NK-92 (cell line): ENCODE results near the gene COX6A1.
"Not testable (repeated sequence)": the region's sequence is repeated elsewhere in the genome, so short reads cannot be mapped to it uniquely, and the experiment has no call there.

Experiments used
- DNase-seq: peaks from one replicate; lab custom pipeline; 2025; ENCODE audit not compliant: unreplicated experiment; lab: John Stamatoyannopoulos, UW

COX6A1 gene

GRCh38 chr12:120466560-120467315 is 28.8 kb downstream of the COX6A1 start:
- DNase-seq = no peak

- no peak for DNase-seq
Measured at GRCh38 chr12:120467439-120467838, 29.5 kb downstream of the COX6A1 start.

GRCh38 chr12:120468325-120468820 is 30.5 kb downstream of the COX6A1 start:
- DNase-seq = no peak

GRCh38 chr12:120468821-120469449 is 31.0 kb downstream of the COX6A1 start:
- no peak for DNase-seq

GRCh38 chr12:120469450-120470149 is 31.7 kb downstream of the COX6A1 start, which contains the start of gene SRSF9:
SRSF9 (minus strand) TSS chr12:120469748; CDS start chr12:120469609, 139 bp downstream.
- DNase-seq = peak; percentile 53

GRCh38 chr12:120470150-120470784 is 32.4 kb downstream of the COX6A1 start:
- no peak for DNase-seq

GRCh38 chr12:120472521-120472920 is 34.6 kb downstream of the COX6A1 start:
- DNase-seq = no peak

- no peak for DNase-seq
Measured at GRCh38 chr12:120473807-120474615, 36.1 kb downstream of the COX6A1 start.

- DNase-seq = no peak
Measured at GRCh38 chr12:120474616-120474960, 36.7 kb downstream of the COX6A1 start.

- no peak for DNase-seq
Measured at GRCh38 chr12:120475643-120476042, 37.7 kb downstream of the COX6A1 start.

- no peak for DNase-seq
Measured at GRCh38 chr12:120479458-120479857, 41.5 kb downstream of the COX6A1 start.

GRCh38 chr12:120480211-120480610 is 42.3 kb downstream of the COX6A1 start:
- DNase-seq = no peak

- DNase-seq = no peak
Measured at GRCh38 chr12:120481022-120481767, 43.3 kb downstream of the COX6A1 start.

- no peak for DNase-seq
Measured at GRCh38 chr12:120483621-120484020, 45.7 kb downstream of the COX6A1 start.

GRCh38 chr12:120485961-120486881 is 48.3 kb downstream of the COX6A1 start:
- DNase-seq = no peak

- DNase-seq = not testable (repeated sequence)
Measured at GRCh38 chr12:120487552-120487951, 49.6 kb downstream of the COX6A1 start.

GRCh38 chr12:120488057-120488640 is 50.2 kb downstream of the COX6A1 start:
- no peak for DNase-seq

GRCh38 chr12:120489018-120489417 is 51.1 kb downstream of the COX6A1 start:
- DNase-seq = no peak
